GM12873 (cell line): ENCODE measurements around the gene RCC1.
A peak's percentile ranks its signal among the peaks of the same experiment; 100 is the strongest.

Experiments
- TF ChIP-seq, protein P1 (sequence below): IDR thresholded peaks from 2 replicates; pipeline ENCODE4 v1.5.1; 2012; ENCODE audit warnings: low read depth, mild to moderate bottlenecking, moderate library complexity, low read length, control low read depth; ENCODE audit not compliant: insufficient read depth; ENCODE audit errors: missing control alignments

RCC1 gene

GRCh38 chr1:28534671-28535070 lies 28.8 kb downstream of the RCC1 start:
- TF ChIP-seq, protein P1, sequence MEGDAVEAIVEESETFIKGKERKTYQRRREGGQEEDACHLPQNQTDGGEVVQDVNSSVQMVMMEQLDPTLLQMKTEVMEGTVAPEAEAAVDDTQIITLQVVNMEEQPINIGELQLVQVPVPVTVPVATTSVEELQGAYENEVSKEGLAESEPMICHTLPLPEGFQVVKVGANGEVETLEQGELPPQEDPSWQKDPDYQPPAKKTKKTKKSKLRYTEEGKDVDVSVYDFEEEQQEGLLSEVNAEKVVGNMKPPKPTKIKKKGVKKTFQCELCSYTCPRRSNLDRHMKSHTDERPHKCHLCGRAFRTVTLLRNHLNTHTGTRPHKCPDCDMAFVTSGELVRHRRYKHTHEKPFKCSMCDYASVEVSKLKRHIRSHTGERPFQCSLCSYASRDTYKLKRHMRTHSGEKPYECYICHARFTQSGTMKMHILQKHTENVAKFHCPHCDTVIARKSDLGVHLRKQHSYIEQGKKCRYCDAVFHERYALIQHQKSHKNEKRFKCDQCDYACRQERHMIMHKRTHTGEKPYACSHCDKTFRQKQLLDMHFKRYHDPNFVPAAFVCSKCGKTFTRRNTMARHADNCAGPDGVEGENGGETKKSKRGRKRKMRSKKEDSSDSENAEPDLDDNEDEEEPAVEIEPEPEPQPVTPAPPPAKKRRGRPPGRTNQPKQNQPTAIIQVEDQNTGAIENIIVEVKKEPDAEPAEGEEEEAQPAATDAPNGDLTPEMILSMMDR, result no peak

DNA sequence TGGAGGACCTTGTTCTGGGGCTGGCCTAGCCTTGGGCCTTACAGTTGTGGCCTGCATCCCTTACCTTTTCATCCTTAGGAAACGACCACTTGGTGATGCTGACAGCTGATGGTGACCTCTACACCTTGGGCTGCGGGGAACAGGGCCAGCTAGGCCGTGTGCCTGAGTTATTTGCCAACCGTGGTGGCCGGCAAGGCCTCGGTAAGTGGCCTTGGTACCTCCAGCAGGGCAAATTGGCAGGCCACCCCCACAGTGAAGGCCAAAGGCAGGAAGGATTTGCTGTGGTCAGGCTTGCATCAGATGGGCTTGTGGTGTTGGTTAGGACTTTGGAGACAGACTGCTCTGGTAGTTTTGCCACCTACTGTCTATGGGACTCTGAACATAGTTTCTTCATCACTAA lies 29.3 kb downstream of the RCC1 start:
- TF ChIP-seq, protein P1, result no peak

- TF ChIP-seq, protein P1, result no peak
These were observed 31.8 kb downstream of the RCC1 start for GRCh38 chr1:28537457-28538199.

DNA sequence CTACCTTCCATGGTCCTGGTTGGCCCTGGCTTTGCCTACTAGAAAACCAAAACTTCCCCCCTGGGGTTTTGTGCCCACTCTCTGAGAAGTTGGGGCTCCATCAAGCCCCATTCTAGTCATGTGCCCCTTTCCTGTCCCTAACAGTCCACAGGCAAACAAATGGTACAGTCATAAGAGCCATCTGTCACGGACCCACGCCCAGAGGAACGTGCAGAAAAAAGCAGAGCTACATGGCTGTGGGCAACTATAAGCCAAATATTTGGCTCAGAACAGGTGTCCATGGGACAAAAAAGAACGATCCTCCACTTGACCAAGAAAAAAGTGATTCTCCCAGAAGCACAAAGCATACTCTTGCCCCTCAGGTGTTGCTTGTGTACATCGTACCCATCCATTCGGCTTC lies 32.4 kb downstream of the RCC1 start:
- TF ChIP-seq, protein P1, result no peak

- TF ChIP-seq, protein P1, result peak; percentile 26
These were observed 34.8 kb downstream of the RCC1 start for GRCh38 chr1:28540651-28541050.

DNA sequence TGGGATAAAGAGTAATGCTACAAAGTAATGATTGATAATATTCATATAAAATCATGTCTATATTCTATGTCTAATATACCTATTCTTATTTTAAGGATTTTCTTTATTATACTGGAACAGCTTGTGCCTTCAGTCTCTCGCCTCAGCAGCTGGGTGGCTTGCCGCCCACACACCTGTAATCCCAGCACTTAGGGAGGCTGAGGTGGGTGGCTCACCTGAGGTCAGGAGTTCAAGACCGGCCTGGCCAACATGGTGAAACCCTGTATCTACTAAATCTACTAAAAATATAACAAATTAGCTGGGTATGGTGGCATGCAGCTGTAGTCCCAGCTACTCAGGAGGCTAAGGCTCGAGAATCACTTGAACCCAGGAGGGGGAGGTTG lies 39.4 kb downstream of the RCC1 start:
- TF ChIP-seq, protein P1, result no peak

DNA sequence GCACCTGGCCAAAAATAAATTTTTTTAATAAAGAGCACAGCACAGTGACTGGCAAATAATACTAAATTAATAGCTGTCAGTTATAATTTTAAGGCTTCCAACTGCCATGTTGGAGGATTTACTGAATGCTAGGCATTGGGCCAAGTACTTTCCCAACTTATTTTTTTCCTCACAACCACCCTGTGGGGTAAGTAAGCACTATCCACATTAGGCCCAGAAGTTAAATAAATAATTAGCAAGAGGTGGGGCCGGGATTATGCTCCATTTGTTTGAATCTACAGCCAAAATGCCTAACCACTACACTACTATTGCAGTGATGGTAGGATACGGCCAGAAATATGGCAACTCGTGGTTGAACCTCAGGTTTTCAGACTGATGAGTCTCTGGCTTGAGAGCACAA lies 42.5 kb downstream of the RCC1 start:
- TF ChIP-seq, protein P1, result no peak
